CD4-positive, alpha-beta T cell treated with Interleukin-17A for 1 hour (primary cell): ENCODE results near the gene MLN.
A peak's percentile ranks its signal among the peaks of the same experiment; 100 is the strongest.

Experiments
- DNase-seq: peaks from one replicate; pipeline ENCODE4 v3.0.0-alpha.2; 2020

The MLN gene

GRCh38 chr6:33771146-33772081, 32.4 kb downstream of the MLN start:
- peak; percentile 59 for DNase-seq

- DNase-seq: no peak
Measured at GRCh38 chr6:33770833-33771145, 33.0 kb downstream of the MLN start.

GRCh38 chr6:33770124-33770832, 33.5 kb downstream of the MLN start:
- no peak for DNase-seq

- no peak for DNase-seq
Measured at GRCh38 chr6:33769248-33769821, 34.5 kb downstream of the MLN start.

GRCh38 chr6:33768644-33769120, 35.1 kb downstream of the MLN start:
- peak; percentile 68 for DNase-seq

GRCh38 chr6:33766921-33767907, 36.6 kb downstream of the MLN start:
- no peak for DNase-seq

- no peak for DNase-seq
Measured at GRCh38 chr6:33765368-33765767, 38.4 kb downstream of the MLN start.

- DNase-seq: no peak
Measured at GRCh38 chr6:33764036-33764435, 39.8 kb downstream of the MLN start.

- no peak for DNase-seq
Measured at GRCh38 chr6:33763483-33763882, 40.3 kb downstream of the MLN start.

- no peak for DNase-seq
Measured at GRCh38 chr6:33762713-33763112, 41.1 kb downstream of the MLN start.

GRCh38 chr6:33761922-33762629, 41.7 kb downstream of the MLN start:
- peak; percentile 30 for DNase-seq

GRCh38 chr6:33761581-33761921, 42.3 kb downstream of the MLN start:
- no peak for DNase-seq

- DNase-seq: no peak
Measured at GRCh38 chr6:33759887-33760629, 43.7 kb downstream of the MLN start.

GRCh38 chr6:33758815-33759216, 45.0 kb downstream of the MLN start:
- no peak for DNase-seq

- DNase-seq: no peak
Measured at GRCh38 chr6:33757906-33758305, 45.9 kb downstream of the MLN start.

- no peak for DNase-seq
Measured at GRCh38 chr6:33757113-33757512, 46.7 kb downstream of the MLN start.

- no peak for DNase-seq
Measured at GRCh38 chr6:33756211-33756954, 47.4 kb downstream of the MLN start.

GRCh38 chr6:33755070-33755869, 48.5 kb downstream of the MLN start:
- no peak for DNase-seq

- no peak for DNase-seq
Measured at GRCh38 chr6:33754222-33754621, 49.6 kb downstream of the MLN start.

- no peak for DNase-seq
Measured at GRCh38 chr6:33752646-33753015, 51.2 kb downstream of the MLN start.
